Activated T-helper 1 cell treated with Interleukin-2 at 50 U/mL for 16 hours (primary cell): ENCODE data around the gene PFDN6.
"Not testable (repeated sequence)": the region's sequence is repeated elsewhere in the genome, so short reads cannot be mapped to it uniquely, and the experiment has no call there.

Experiments used
- DNase-seq: peaks from one replicate; pipeline ENCODE4 v3.0.0-alpha.2; 2020; ENCODE audit warnings: low read depth

PFDN6 gene

GRCh38 chr6:33273924-33274902, 15.2 kb upstream of the PFDN6 start:
- no peak for DNase-seq

- not testable (repeated sequence) for DNase-seq
Measured at GRCh38 chr6:33275795-33276580, 13.4 kb upstream of the PFDN6 start.

- DNase-seq: no peak
Measured at GRCh38 chr6:33276581-33276863, 12.9 kb upstream of the PFDN6 start.

DNA sequence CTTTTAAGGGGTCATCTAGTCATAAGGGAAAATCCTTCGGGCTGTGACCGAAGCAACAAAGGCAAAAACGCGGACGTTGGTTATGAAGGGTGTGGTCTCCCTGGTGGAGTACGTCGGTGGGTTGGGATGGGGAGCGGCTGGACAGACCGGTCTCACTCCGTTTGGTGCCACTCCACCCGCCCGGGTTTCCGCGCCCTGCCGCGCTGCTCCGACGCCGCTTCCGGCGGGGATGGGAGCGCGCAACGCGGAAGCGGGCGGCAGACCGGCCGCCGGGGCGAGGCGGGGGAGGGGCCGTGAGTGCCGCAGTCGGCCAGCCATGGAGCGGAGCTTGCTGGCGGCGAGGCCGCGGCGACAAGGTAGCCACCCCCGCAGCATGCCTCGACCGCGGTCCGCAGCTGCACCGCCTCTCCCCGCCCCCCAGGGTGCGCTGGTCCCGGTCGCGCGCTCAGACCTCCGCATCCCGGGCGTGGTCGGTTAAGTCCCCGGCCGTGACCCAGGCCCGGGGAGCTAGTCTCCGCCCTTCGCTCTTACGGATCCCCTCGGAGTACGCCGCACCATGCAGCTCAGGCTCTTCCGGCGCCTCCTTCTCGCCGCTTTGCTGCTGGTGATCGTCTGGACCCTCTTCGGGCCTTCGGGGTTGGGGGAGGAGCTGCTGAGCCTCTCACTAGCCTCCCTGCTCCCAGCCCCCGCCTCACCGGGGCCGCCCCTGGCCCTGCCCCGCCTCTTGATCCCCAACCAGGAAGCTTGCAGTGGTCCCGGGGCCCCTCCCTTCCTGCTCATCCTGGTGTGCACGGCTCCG, 12.3 kb upstream of the PFDN6 start, which contains the start of gene B3GALT4:
Gene B3GALT4, plus strand, starts transcription at position 260 of the 799 bp plus-strand sequence. Its CDS starts 297 bp downstream, at position 557.
- peak; percentile 62 for DNase-seq

DNA sequence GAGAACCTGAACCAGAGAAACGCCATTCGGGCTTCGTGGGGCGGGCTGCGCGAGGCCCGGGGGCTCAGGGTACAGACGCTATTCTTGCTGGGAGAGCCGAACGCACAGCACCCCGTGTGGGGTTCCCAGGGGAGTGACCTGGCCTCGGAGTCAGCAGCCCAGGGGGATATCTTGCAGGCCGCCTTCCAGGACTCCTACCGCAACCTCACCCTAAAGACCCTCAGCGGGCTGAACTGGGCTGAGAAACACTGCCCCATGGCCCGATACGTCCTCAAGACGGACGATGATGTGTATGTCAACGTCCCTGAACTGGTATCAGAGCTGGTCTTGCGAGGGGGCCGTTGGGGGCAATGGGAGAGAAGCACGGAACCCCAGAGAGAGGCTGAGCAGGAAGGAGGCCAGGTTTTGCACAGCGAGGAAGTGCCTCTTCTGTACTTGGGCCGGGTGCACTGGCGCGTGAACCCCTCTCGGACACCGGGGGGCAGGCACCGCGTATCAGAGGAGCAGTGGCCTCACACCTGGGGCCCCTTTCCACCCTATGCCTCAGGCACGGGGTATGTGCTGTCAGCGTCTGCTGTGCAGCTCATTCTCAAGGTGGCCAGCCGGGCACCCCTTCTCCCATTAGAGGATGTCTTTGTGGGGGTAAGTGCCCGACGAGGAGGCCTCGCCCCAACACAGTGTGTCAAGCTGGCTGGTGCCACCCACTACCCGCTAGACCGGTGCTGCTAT, 11.6 kb upstream of the PFDN6 start:
- DNase-seq: no peak

DNA sequence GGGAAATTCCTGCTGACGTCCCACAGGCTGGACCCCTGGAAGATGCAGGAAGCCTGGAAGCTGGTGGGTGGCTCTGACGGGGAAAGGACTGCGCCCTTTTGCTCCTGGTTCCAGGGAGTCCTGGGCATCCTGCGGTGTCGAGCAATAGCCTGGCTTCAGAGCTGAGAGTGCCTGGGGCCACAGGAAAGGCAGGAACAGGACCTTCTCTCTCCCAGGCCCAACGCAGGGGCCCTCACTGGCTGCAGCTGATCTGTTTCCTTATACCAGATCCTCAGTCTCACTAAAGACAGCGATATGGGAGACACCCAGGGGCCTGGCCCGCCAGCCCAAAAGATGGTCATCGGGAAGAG, 11.0 kb upstream of the PFDN6 start:
- no peak for DNase-seq

- DNase-seq: no peak
Measured at GRCh38 chr6:33278810-33279209, 10.6 kb upstream of the PFDN6 start.

GRCh38 chr6:33279257-33279695, 10.1 kb upstream of the PFDN6 start:
- no peak for DNase-seq

DNA sequence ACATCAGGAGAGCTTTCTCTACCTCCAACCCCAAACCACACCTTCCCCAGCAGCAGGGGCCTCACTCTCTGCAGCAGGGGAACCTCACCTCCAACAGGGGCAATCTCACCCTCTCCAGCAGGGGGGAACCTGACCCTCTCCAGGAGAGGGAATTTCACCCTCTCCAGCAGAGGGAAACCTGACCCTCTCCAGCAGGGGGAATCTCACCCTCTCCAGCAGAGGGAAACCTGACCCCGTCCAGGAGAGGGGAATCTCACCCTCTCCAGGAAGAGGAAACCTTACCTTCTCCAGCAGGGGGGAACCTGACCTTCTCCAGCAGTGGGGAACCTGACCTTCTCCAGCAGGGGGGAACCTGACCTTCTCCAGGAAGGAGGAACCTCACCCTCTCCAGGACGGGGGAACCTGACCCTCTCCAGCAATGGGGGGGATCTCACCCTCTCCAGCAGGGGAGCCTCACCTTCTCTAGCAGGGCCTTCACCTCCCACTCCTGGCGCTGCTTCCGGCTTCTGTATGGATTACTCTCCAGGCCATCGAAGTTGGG, 9.4 kb upstream of the PFDN6 start:
- DNase-seq: no peak

DNA sequence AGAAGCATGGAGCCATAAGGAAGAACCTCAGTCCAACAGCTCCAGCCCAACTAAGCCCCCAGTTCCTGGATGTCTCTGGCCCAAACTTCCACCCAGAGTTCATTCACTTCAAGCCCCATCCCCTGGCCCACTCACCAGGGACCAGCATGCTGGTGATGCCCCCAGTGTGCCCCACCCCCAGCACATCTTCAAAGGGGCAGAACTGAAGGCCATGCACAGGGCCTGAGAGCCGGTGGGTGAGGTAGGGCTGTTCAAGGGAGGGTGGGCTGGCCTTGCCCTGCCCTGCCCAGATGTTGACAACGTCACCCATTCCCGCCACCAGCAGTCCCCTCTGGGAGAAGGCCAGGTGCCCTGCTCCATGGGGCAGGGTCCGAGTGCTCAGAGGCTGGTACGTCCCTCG, 8.9 kb upstream of the PFDN6 start:
- no peak for DNase-seq

GRCh38 chr6:33285214-33285613, 4.2 kb upstream of the PFDN6 start:
- DNase-seq: not testable (repeated sequence)

DNA sequence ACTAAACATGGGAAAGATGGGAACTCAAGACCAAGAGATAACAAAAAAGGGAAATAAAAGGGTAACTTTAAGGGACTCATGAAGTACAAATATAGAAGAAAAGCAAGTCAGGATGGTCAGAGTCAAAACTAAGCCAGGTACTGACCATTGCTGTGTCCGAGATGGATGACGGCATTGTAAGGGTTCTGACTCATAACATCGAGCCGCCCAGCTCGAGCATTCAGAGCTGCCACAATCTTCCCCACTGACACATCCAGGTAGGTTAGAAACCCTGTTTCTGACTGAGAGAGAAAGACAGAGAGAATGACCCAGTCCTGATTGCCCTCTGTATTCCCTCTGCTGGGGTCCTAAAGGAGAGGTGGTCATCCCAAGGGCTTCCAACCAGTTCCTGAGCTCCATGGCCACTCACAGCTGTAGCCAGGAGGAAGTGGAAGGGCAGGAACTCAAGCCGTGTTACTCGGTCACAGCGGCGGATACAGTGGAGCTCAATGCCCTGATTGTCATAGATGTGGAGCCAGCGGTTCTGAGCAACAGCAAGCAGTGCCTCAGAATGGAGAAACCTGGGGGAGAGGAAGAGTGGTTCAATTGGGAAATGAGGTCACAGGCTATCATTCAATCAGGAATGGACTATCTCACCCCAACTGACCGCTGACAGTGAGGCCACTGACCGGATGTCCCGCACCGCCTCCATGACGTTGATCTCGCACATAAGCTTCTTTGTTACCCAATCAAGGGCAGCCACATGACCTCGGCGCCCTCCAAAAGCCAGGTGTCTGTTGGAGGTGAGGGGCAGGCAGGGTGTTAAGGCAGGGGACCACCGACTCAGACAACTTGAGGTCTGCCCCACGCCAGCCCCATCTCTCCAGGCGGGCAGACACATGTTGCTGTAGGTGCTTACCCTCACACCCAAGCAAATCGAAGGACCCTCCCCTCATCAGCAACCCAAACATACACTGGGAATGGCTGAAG, 2.2 kb upstream of the PFDN6 start:
- no peak for DNase-seq

DNA sequence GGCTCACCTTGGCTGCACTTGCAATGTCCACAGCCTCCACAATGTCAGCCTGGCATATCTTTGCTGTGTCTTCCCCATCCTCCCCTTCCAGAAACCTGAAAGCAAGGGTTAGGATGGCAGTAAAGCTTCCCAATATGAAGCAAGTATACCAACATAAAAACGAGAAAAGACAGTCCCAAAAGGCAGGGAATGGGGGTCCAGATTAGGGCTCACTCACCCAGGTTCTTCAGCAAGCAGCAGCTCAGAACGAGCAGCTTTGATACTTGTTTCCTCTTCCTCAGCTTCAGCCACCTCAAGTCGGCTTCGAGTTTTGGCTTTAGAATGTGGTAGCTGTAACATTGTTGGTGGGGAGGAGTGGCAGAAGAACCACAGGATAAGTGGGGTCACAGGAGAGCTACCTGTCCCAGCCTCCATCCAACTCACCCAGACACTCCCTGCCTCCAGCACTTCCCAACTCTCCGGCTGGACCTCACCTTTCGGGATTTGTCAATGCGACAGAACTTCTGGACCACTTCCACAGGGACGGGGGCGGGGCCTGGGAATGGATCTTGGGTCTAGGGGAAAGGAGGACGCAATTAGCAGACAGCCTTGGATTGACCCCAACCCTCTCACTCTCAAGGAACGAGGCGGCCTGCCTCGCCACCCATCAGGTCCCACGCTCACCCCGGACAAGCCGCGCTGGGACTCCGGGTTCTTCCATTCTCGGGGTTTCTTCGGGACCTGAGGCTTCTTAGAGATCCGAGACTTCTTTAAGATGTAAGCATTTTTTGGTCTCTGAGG, 1.1 kb upstream of the PFDN6 start:
- DNase-seq: no peak

- DNase-seq: no peak
Measured at GRCh38 chr6:33289784-33290315, 449 bp downstream of the PFDN6 start.

DNA sequence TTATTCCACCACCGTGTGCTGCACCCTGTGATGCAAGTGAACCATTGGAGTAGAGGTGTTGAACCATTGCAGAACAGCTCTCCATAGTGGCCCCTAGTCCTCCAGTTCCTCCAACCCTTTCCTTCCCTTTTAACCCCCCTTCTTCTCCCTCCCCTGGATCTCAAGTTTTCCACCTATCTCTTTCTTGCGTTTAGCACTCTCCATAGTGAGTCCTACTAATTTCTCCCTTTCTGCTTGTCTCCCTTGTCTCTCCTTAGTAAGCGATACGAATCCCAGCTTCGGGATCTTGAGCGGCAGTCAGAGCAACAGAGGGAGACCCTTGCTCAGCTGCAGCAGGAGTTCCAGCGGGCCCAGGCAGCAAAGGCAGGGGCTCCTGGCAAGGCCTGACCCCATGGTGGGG, 1.1 kb downstream of the PFDN6 start:
- DNase-seq: no peak

DNA sequence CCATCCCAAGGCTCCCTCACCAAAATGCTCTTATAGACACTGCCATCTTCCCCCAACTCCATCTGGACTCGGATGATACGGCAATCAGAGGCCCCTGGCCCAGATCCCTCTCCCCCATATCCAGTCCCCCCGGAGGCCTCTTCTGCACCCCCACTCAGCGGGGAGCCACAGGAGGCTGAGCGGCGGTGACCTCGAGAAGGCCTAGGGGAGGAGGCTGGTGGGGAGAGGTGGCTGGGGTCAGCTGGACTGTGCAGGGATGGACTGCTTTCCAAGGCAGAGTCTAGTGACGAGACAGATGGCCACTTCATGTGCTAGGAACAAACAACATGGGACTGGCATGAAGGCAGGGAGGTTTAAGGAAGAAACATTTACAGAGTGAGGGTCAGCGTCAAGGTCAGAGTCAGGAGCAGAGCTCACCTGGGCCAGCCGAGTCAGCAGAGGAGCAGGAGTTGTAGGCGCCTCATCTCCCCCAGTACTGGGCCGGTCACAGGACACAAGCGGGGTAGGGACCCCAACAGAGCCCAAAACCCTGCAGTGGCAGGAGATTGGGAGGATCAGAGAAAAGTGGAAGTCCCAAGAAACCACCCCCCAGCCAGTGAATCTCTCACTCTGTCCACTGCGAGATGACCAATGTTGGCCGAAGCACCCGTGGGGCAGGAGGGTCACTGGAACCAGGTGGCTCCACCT, 3.7 kb downstream of the PFDN6 start:
- DNase-seq: no peak

- DNase-seq: no peak
Measured at GRCh38 chr6:33294086-33294823, 4.9 kb downstream of the PFDN6 start.
